GM21360 (cell line): Measurements from ENCODE around the gene MEGF8.

Experiments used
- ATAC-seq: cut with Tn5 transposase; IDR thresholded peaks from one replicate; pipeline ENCODE4 v1.9.1; 2021; ENCODE audit warnings: mild to moderate bottlenecking, moderate library complexity; ENCODE audit not compliant: unreplicated experiment

MEGF8 gene

GRCh38 chr19:42285988-42286348 is 39.5 kb upstream of the MEGF8 start:
- ATAC-seq = no peak

- no peak for ATAC-seq
Measured at GRCh38 chr19:42286349-42287016, 39.0 kb upstream of the MEGF8 start.

GRCh38 chr19:42287017-42287826 is 38.2 kb upstream of the MEGF8 start:
- no peak for ATAC-seq

- no peak for ATAC-seq
Measured at GRCh38 chr19:42287827-42288107, 37.7 kb upstream of the MEGF8 start.

GRCh38 chr19:42288387-42288786 is 37.0 kb upstream of the MEGF8 start:
- no peak for ATAC-seq

GRCh38 chr19:42288881-42289555 is 36.4 kb upstream of the MEGF8 start:
- no peak for ATAC-seq

- ATAC-seq = no peak
Measured at GRCh38 chr19:42289556-42290041, 35.8 kb upstream of the MEGF8 start.

GRCh38 chr19:42290136-42290522 is 35.3 kb upstream of the MEGF8 start:
- no peak for ATAC-seq

- no peak for ATAC-seq
Measured at GRCh38 chr19:42290523-42291434, 34.7 kb upstream of the MEGF8 start.

- no peak for ATAC-seq
Measured at GRCh38 chr19:42291435-42291810, 34.0 kb upstream of the MEGF8 start.

GRCh38 chr19:42292042-42292960 is 33.1 kb upstream of the MEGF8 start:
- ATAC-seq = no peak

- ATAC-seq = no peak
Measured at GRCh38 chr19:42292963-42293362, 32.5 kb upstream of the MEGF8 start.

GRCh38 chr19:42293540-42293939 is 31.9 kb upstream of the MEGF8 start:
- ATAC-seq = no peak

- no peak for ATAC-seq
Measured at GRCh38 chr19:42293948-42294347, 31.5 kb upstream of the MEGF8 start.

- no peak for ATAC-seq
Measured at GRCh38 chr19:42294471-42295137, 30.8 kb upstream of the MEGF8 start.

GRCh38 chr19:42295342-42295741 is 30.1 kb upstream of the MEGF8 start:
- no peak for ATAC-seq

- ATAC-seq = no peak
Measured at GRCh38 chr19:42295831-42296525, 29.5 kb upstream of the MEGF8 start.

- ATAC-seq = no peak
Measured at GRCh38 chr19:42297039-42297438, 28.4 kb upstream of the MEGF8 start.

- ATAC-seq = no peak
Measured at GRCh38 chr19:42301646-42302203, 23.7 kb upstream of the MEGF8 start, which contains the start of gene PRR19. PRR19 (plus strand) TSS chr19:42302132; CDS start chr19:42309585, 7,453 bp downstream.
